Gastrocnemius medialis (tissue), 4 donors: ENCODE data around the gene MOV10. TPM values are rescaled to one million over a fixed set of nuclear protein-coding genes. Genes with fewer than 3 reads are reported as not detected.
A peak's percentile ranks its signal among the peaks of the same experiment; 100 is the strongest.
"Not testable (repeated sequence)": the region's sequence is repeated elsewhere in the genome, so short reads cannot be mapped to it uniquely, and the experiment has no call there.

Source experiments
- ATAC-seq, 2 donors: fragments of 150-250 bp; one replicate each; pipeline ENCODE4 v1.9.1; 2016
- DNase-seq, 2 donors: peaks; one replicate each; pipeline ENCODE4 v3.0.0-alpha.2; 2019
- H3K27ac ChIP-seq, 4 donors: fragments of 200-600 bp; sonication (generic); 1 replicate in 1 of 4; 2 replicates in 3 of 4; pipeline ENCODE4 v1.5.1; 2016 to 2018; ENCODE audit warnings: mild to moderate bottlenecking in 2 of 4, moderate library complexity in 1 of 4
- H3K27me3 ChIP-seq, 3 donors: fragments of 200-600 bp; sonication (generic) in 2 of 3; 1 replicate in 1 of 3; 2 replicates in 2 of 3; pipeline versions ENCODE4 v1.5.1 to v1.6.0; 2016 to 2019; ENCODE audit warnings: mild to moderate bottlenecking in 1 of 3, moderate library complexity in 1 of 3
- H3K36me3 ChIP-seq, 2 donors: fragments of 200-600 bp; sonication (generic) in 1 of 2; one replicate each; pipeline ENCODE4 v1.5.1; 2017 to 2018
- H3K4me1 ChIP-seq, 2 donors: fragments of 200-600 bp; sonication (generic) in 1 of 2; one replicate each; pipeline ENCODE4 v1.5.1; 2016 to 2017; ENCODE audit warnings: mild to moderate bottlenecking in 2 of 2
- H3K4me3 ChIP-seq, 4 donors: fragments of 200-600 bp; sonication (generic) in 3 of 4; 1 replicate in 1 of 4; 2 replicates in 3 of 4; pipeline ENCODE4 v1.5.1; 2016 to 2019; ENCODE audit warnings: mild to moderate bottlenecking in 2 of 4
- H3K9me3 ChIP-seq, 3 donors: fragments of 200-600 bp; sonication (generic) in 2 of 3; 1 replicate in 1 of 3; 2 replicates in 2 of 3; pipeline ENCODE4 v1.5.1; 2016 to 2019
- CTCF ChIP-seq, 5 experiments: fragments of 450-650 bp in 3 of 5; fragments of 200-600 bp in 2 of 5; sonication (generic) in 2 of 5; IDR thresholded peaks in 4 of 5; conservative IDR thresholded peaks in 1 of 5; 1 replicate in 4 of 5; 2 replicates in 1 of 5; pipeline ENCODE4 v1.5.1; 2016 to 2019; ENCODE audit warnings: antibody characterized with exemption in 5 of 5, mild to moderate bottlenecking in 3 of 5, moderate library complexity in 3 of 5
- POLR2A ChIP-seq, 2 donors: fragments of 450-650 bp; IDR thresholded peaks; one replicate each; pipeline ENCODE4 v1.6.1; 2017; ENCODE audit warnings: antibody characterized with exemption in 2 of 2, mild to moderate bottlenecking in 2 of 2, moderate library complexity in 2 of 2
- in situ Hi-C, 4 donors: fragments of 200-750 bp; cut with MboI; loops; one replicate each; pipeline versions ENCODE4 v1.15.0 to v1.8.0; 2017; ENCODE audit warnings: low sequenced_read_pairs in 4 of 4
- intact Hi-C: fragments of 100-400 bp; cut with DNase I; formaldehyde crosslinking; loops from one replicate; pipeline ENCODE4 v1.15.1; 2023; ENCODE audit warnings: low total_unique reads
- total RNA-seq, 4 donors: library from RNA; depleted of rRNA; stranded (reverse); fragments of >200 nt; gene quantifications; one replicate each; pipeline versions ENCODE4 v1.1.0 to v1.2.3, GENCODE V29; 2016

Gene MOV10
- total RNA-seq, 4 donors from 2014 or later, result 2.8 to 7.2 (median 4.8) TPM

GRCh38 chr1:112721966-112722524 is 47.6 kb downstream of the MOV10 start:
- Histone ChIP-seq H3K27me3 (peaks cover 0 to 6% (median 0%) of the 10 kb centered on the region in 3 donors), H3K9me3 (no peaks in the 10 kb centered on the region), H3K27ac (no peak overlapping the region), H3K4me1 (no peaks in the 10 kb centered on the region), H3K4me3 (no peak overlapping the region), H3K36me3 (no peaks in the 10 kb centered on the region)
- DNase-seq, result no peak
- in situ Hi-C loops, result loop anchor here in 2 of 4 donors (25.0 kb wide), 2 partner anchors 335 to 665 kb away; partner anchors contain the start of genes CTTNBP2NL (in 2 of the 2) and MAGI3 (in 1 of the 2)
- intact Hi-C loops, result no loop called here
- TF ChIP-seq CTCF (IDR thresholded peaks at IDR 0.05 in 4 of 5, conservative IDR thresholded peaks at IDR 0.05 in 1 of 5), result no peak
- no peak for TF ChIP-seq POLR2A (IDR thresholded peaks at IDR 0.05)
- no peak for ATAC-seq

GRCh38 chr1:112722601-112723510 is 48.4 kb downstream of the MOV10 start:
- Histone ChIP-seq H3K27me3 (peaks cover 0 to 6% (median 0%) of the 10 kb centered on the region in 3 donors), H3K36me3 (no peaks in the 10 kb centered on the region), H3K4me1 (no peaks in the 10 kb centered on the region), H3K27ac (no peak overlapping the region), H3K9me3 (no peaks in the 10 kb centered on the region), H3K4me3 (peak overlapping the region in 1 of 4 donors; percentile 9)
- TF ChIP-seq CTCF (IDR thresholded peaks at IDR 0.05 in 4 of 5, conservative IDR thresholded peaks at IDR 0.05 in 1 of 5) (no peak), POLR2A (IDR thresholded peaks at IDR 0.05) (no peak)
- intact Hi-C loops (no loop called here), in situ Hi-C loops (loop anchor here in 2 of 4 donors (25.0 kb wide), 2 partner anchors 336 to 664 kb away; partner anchors contain the start of genes CTTNBP2NL (in 2 of the 2) and MAGI3 (in 1 of the 2))
- DNase-seq (no peak), ATAC-seq (no peak)

GRCh38 chr1:112723511-112723839 is 49.0 kb downstream of the MOV10 start:
- Histone ChIP-seq H3K27me3 (peaks cover 0 to 6% (median 0%) of the 10 kb centered on the region in 3 donors), H3K36me3 (no peaks in the 10 kb centered on the region), H3K9me3 (no peaks in the 10 kb centered on the region), H3K27ac (no peak overlapping the region), H3K4me3 (no peak overlapping the region), H3K4me1 (no peaks in the 10 kb centered on the region)
- in situ Hi-C loops, result loop anchor here in 2 of 4 donors (25.0 kb wide), 2 partner anchors 336 to 664 kb away; partner anchors contain the start of genes CTTNBP2NL (in 2 of the 2) and MAGI3 (in 1 of the 2)
- intact Hi-C loops, result no loop called here
- TF ChIP-seq POLR2A (IDR thresholded peaks at IDR 0.05) (no peak), CTCF (IDR thresholded peaks at IDR 0.05 in 4 of 5, conservative IDR thresholded peaks at IDR 0.05 in 1 of 5) (no peak)
- ATAC-seq (no peak), DNase-seq (no peak)

GRCh38 chr1:112724240-112724639 is 49.8 kb downstream of the MOV10 start:
- ATAC-seq, intact Hi-C loops: not testable (repeated sequence)
- in situ Hi-C loops, result loop anchor here in 2 of 4 donors (25.0 kb wide), 2 partner anchors 337 to 663 kb away; partner anchors contain the start of genes CTTNBP2NL (in 2 of the 2) and MAGI3 (in 1 of the 2)

GRCh38 chr1:112727716-112728115 is 53.3 kb downstream of the MOV10 start:
- no peak overlapping the region for H3K27ac ChIP-seq
- no peaks in the 10 kb centered on the region for H3K27me3 ChIP-seq
- H3K9me3 ChIP-seq, result no peaks in the 10 kb centered on the region
- intact Hi-C loops, result no loop called here
- H3K36me3 ChIP-seq, result no peaks in the 10 kb centered on the region
- ATAC-seq (no peak), DNase-seq (no peak)
- no peaks in the 10 kb centered on the region for H3K4me1 ChIP-seq
- in situ Hi-C loops, result loop anchor here in 1 of 4 donors (25.0 kb wide), 1 partner anchor 335 kb away; the partner anchor contains the start of gene LRIG2
- no peak for TF ChIP-seq POLR2A (IDR thresholded peaks at IDR 0.05)
- no peak for TF ChIP-seq CTCF (IDR thresholded peaks at IDR 0.05 in 4 of 5, conservative IDR thresholded peaks at IDR 0.05 in 1 of 5)
- H3K4me3 ChIP-seq, result no peak overlapping the region

More at GRCh38 chr1:112724240-112724639, 49.8 kb downstream of the MOV10 start:
- H3K27ac ChIP-seq, H3K27me3 ChIP-seq, DNase-seq, H3K36me3 ChIP-seq, H3K4me1 ChIP-seq, H3K4me3 ChIP-seq, H3K9me3 ChIP-seq: not testable (repeated sequence)

GRCh38 chr1:112728306-112728971 is 54.0 kb downstream of the MOV10 start:
- H3K9me3 ChIP-seq, DNase-seq, H3K4me3 ChIP-seq, ATAC-seq, H3K27ac ChIP-seq, intact Hi-C loops, H3K27me3 ChIP-seq, H3K36me3 ChIP-seq, H3K4me1 ChIP-seq: not testable (repeated sequence)
- in situ Hi-C loops, result loop anchor here in 1 of 4 donors (25.0 kb wide), 1 partner anchor 334 kb away; the partner anchor contains the start of gene LRIG2

GRCh38 chr1:112729011-112729410 is 54.6 kb downstream of the MOV10 start:
- in situ Hi-C loops, result loop anchor here in 1 of 4 donors (25.0 kb wide), 1 partner anchor 333 kb away; the partner anchor contains the start of gene LRIG2
- DNase-seq, intact Hi-C loops, H3K36me3 ChIP-seq, H3K4me1 ChIP-seq, ATAC-seq, H3K9me3 ChIP-seq, H3K4me3 ChIP-seq, H3K27me3 ChIP-seq, H3K27ac ChIP-seq: not testable (repeated sequence)
